Fibroblast of skin of right biceps (primary cell): Measurements from ENCODE around the gene TUSC2.
"Not testable (repeated sequence)": the region's sequence is repeated elsewhere in the genome, so short reads cannot be mapped to it uniquely, and the experiment has no call there.

Experiments used
- DNase-seq: peaks from one replicate; pipeline ENCODE4 v3.0.0-alpha.2; 2013

Gene TUSC2

GRCh38 chr3:50316657-50317242 is 11.3 kb downstream of the TUSC2 start:
- no peak for DNase-seq

GRCh38 chr3:50314816-50315215 is 13.2 kb downstream of the TUSC2 start:
- no peak for DNase-seq

- no peak for DNase-seq
Measured at GRCh38 chr3:50314342-50314741, 13.7 kb downstream of the TUSC2 start.

GRCh38 chr3:50312041-50312440 is 16.0 kb downstream of the TUSC2 start:
- DNase-seq, result not testable (repeated sequence)

- DNase-seq, result no peak
Measured at GRCh38 chr3:50304601-50305000, 23.4 kb downstream of the TUSC2 start.

GRCh38 chr3:50303013-50303815 is 24.8 kb downstream of the TUSC2 start, which contains the start of gene HYAL1:
TSS of gene HYAL1 (minus strand) at chr3:50303574. CDS start at chr3:50302956, 618 bp downstream.
- DNase-seq, result no peak

GRCh38 chr3:50302095-50303012 is 25.7 kb downstream of the TUSC2 start:
- DNase-seq, result no peak

DNA sequence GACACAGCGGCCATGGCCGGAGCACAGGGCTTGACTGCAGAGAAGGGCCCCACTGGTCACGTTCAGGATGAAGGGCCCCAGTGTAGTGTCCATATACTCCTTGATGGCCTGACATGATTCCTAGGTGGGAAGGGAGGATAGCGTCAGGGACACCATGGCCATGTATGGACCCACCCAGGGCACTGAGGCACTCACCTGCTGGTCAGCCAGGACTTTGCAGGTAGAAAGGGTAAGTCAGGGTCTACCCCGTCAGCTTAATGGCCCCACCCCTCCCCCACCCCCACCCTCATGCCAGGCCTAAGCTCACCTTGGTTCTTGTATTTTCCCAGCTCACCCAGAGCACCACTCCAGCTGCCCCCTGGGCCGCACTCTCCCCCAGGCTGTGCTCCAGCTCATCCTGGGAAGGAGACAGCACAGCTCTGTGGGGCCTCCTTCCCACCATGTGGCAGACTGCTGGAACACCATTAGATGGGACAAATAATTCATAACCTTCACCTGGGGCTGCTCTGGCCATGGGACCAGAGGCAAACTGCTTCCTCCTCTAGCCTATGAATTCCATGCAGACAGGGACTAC is 27.3 kb downstream of the TUSC2 start:
- DNase-seq, result no peak

DNA sequence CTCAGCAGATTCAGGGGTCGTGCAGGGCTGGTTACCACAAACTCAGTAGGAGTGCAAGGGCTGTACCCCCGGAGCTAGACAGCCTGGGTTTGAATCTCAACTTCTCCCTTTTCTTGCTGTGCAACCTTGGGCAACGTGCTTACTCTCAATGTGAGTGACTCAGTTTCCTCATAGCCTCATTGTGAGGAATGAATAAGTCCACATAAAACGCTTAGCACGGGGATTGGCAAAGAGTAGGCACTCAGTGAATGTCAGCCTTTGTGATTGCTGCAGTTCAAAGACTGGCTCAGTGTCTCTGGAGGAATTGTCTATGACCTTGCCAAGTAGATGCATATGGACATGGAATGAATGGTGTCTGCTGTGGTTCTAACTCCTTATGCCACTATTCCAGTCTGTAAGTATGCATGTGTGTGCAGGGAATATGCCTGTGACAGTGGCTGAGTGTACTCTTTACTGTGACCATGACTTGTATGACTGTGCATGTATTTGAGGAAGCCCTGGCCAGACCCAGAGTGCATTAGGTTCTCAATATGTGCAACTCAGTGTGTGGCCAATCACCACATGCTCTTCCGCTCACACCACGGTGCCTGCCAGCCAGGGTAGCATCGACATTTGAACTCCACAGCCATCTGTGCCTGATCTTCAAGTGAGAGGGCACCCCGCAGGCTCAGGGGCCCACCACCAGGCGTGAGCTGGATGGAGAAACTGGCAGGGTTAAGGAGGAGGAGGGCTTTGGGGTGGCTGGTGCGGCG is 27.9 kb downstream of the TUSC2 start:
- peak; percentile 50 for DNase-seq

DNA sequence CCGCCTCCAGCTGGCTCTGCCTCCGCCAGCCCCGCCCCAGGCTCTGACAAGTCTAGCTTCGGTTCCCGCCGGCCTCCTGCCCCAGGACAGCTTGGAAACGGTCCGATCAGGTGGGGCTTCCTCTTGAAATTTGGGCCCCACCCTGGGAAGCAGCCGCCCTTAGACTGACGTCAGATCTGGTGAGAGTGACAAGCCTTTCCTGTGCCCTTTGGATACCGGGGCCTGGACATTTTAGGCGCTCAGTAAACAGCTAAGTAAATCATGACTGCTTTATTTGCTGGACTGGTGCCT is 28.4 kb downstream of the TUSC2 start:
- no peak for DNase-seq

DNA sequence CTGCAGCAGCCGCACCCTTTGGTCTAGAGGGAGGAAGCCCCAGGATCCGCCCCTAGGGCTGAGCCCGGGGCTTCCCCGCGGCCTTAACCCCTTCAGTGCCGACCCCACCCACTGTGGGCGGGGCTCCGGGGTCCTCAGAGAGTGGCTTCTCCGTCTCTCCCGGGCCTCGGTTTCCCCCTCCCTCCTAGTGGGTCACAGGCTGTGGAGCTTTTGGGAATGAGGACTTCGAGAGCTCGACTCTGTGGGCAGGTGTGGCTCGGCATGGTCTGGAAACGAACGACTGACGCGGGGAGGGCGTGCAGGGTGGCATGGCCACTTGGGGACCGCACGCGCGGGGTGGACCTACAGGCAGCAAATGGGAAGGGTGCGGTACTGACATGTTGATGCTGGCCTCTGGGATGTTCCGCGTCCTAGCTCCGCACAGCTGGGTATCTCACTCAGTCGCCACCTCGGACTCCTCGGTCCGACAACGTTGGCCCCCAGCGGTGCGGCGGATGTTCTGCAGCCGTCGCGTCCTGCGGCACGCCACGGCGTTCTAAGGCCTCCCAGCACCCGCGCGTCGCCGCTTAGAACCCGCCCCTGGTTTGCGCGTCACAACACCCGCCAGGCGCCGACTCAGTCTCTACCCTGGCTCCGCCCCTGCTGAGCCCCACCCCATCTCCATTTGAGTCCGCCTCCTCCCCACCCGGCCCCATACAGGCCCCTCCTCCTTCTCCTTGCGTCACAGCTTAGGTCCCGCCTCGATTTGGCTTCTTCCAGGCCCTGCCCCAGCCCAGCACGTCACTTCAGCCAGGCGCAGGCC is 29.0 kb downstream of the TUSC2 start, which contains the start of the genes HYAL3 and NAA80:
TSS of gene HYAL3 (minus strand) at position 570 of the 802 bp plus-strand sequence. CDS start 3,803 bp downstream, outside the sequence.
TSS of gene NAA80 (minus strand) at position 570 of the 802 bp plus-strand sequence. CDS start 1,942 bp downstream, outside the sequence.
- DNase-seq, result peak; percentile 99

- DNase-seq, result no peak
Measured at GRCh38 chr3:50297896-50298725, 29.9 kb downstream of the TUSC2 start.

- DNase-seq, result no peak
Measured at GRCh38 chr3:50297384-50297775, 30.6 kb downstream of the TUSC2 start.

GRCh38 chr3:50296721-50297383 is 31.2 kb downstream of the TUSC2 start:
- DNase-seq, result no peak

DNA sequence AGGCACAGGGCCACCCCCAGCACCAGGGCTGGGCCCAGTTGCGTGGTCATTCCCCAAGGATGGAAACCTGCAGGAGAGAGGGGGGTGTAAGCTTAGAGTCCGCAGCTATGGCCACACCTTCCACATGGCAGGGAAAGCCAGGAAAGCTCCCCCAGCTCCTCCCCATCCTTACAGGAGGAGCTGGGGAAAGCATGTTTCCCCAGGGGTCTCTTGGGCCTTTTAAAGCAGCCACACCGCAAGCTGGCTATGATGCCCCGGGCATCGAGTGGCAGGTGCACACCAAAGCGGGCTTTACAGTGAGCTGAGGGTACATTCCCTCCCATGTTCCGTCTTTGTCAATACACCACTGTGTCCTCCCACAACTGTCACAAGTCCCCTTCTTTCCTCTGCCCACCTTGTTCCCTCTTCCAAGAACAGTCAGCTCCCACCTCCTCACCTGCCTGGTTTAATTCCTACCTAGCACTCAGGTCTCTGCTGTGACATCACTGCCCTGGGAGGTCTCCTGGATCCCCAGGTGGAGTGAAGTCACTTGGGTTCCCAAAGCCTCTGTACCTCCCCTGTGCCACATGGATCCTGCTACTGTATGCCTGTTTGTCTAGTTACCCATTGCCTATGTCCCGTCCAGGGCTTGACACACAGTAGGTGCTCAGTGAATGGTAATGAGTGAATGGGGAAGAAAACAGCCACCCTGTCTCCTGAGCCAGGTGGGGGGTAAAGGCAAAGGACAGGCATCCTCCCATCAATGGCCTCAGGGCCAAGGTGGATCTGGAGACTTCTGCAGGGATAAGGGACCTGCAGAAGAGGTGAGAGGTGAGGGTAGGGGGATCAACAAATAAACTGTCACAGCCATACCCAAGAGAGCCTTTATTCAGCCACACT is 32.2 kb downstream of the TUSC2 start:
- DNase-seq, result no peak

- DNase-seq, result no peak
Measured at GRCh38 chr3:50294492-50295403, 33.3 kb downstream of the TUSC2 start.

DNA sequence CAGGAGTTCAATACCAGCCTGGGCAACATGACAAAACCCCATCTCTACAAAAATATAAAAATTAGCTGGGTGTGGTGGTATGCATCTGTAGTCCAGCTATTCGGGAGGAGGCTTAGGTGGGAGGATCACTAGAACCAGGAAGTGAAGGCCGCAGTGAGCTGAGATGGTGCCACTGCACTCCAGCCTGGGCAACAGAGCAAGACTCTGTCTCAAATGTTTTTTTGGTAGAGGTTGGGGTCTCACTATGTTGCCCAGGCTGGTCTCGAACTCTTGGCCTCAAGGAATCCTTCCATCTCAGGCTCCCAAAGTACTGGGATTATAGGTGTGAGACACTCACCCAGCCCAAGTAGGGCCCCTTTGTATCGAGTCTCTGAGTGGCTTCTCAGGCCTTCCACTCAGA is 33.9 kb downstream of the TUSC2 start:
- DNase-seq, result no peak
